SH-SY5Y (cell line): ENCODE results near the gene CYP51A1.

Source experiments
- GATA2 ChIP-seq: IDR thresholded peaks from 2 replicates; pipeline ENCODE4 v1.6.1; 2011; ENCODE audit warnings: mild to moderate bottlenecking, low read depth, low read length
- GATA3 ChIP-seq: IDR thresholded peaks from 2 replicates; pipeline ENCODE4 v1.6.1; 2011; ENCODE audit warnings: low read depth, mild to moderate bottlenecking, low read length, moderate library complexity

DNA sequence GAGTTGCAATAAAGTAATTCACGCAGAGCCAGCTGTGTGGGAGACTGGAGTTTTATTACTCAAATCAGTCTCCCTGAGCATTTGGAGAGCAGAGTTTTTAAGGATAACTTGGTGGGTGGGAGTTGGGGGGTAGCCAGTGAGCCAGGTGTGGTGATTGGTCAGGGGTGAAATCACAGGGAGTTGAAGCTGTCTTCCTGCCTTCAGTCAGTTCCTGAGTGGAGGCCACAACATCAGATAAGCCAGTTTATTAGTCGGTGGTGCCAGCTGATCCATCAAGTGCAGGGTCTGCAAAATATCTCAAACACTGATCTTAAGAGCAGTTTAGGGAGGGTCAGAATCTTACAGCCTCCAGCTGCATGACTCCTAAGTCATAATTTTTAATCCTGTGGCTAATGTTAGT, 3.3 kb upstream of the CYP51A1 start:
- TF ChIP-seq GATA2 (peak; percentile 54), GATA3 (no peak)
